HuH-7.5 (cell line): ENCODE measurements around the gene SCN4B.
"Not testable (repeated sequence)": the region's sequence is repeated elsewhere in the genome, so short reads cannot be mapped to it uniquely, and the experiment has no call there.

Experiments used
- DNase-seq: peaks from one replicate; pipeline ENCODE4 v3.0.0; 2011; ENCODE audit warnings: low spot score

The SCN4B gene

GRCh38 chr11:118152552-118153471 lies at the start of gene SCN4B:
Gene SCN4B (minus strand): TSS chr11:118152823. CDS start chr11:118152673, 150 bp downstream.
- peak; percentile 75 for DNase-seq

- DNase-seq, result no peak
These were observed 49.3 kb upstream of the SCN4B start for GRCh38 chr11:118201966-118202365.

- DNase-seq, result no peak
These were observed 48.5 kb upstream of the SCN4B start for GRCh38 chr11:118200901-118201680.

- DNase-seq, result no peak
These were observed 47.9 kb upstream of the SCN4B start for GRCh38 chr11:118200497-118200896.

- DNase-seq, result no peak
These were observed 46.5 kb upstream of the SCN4B start for GRCh38 chr11:118199135-118199534.

- DNase-seq, result peak; percentile 46
These were observed 45.7 kb upstream of the SCN4B start for GRCh38 chr11:118198370-118198769.

- peak; percentile 65 for DNase-seq
These were observed 42.4 kb upstream of the SCN4B start for GRCh38 chr11:118194835-118195627.

- no peak for DNase-seq
These were observed 41.4 kb upstream of the SCN4B start for GRCh38 chr11:118193910-118194566.

- DNase-seq, result not testable (repeated sequence)
These were observed 40.2 kb upstream of the SCN4B start for GRCh38 chr11:118192817-118193216.

- DNase-seq, result not testable (repeated sequence)
These were observed 38.4 kb upstream of the SCN4B start for GRCh38 chr11:118190942-118191506.

GRCh38 chr11:118186346-118187107 lies 33.9 kb upstream of the SCN4B start:
- DNase-seq, result no peak

GRCh38 chr11:118184784-118185579 lies 32.4 kb upstream of the SCN4B start:
- DNase-seq, result no peak

GRCh38 chr11:118183691-118184090 lies 31.1 kb upstream of the SCN4B start:
- not testable (repeated sequence) for DNase-seq

GRCh38 chr11:118180300-118180703 lies 27.7 kb upstream of the SCN4B start:
- DNase-seq, result no peak

- DNase-seq, result no peak
These were observed 24.1 kb upstream of the SCN4B start for GRCh38 chr11:118176778-118177134.

- DNase-seq, result no peak
These were observed 23.6 kb upstream of the SCN4B start, which contains the start of gene SCN2B for GRCh38 chr11:118175993-118176777. Gene SCN2B (minus strand): TSS chr11:118176639. CDS start chr11:118176431, 208 bp downstream.

- peak; percentile 63 for DNase-seq
These were observed 22.7 kb upstream of the SCN4B start for GRCh38 chr11:118175031-118175992.
